ENCODE results near the gene HS1BP3. TPM values are rescaled to one million over a fixed set of nuclear protein-coding genes. Genes with fewer than 3 reads are reported as not detected.

The HS1BP3 gene
- total and polyA plus RNA-seq, 2 donors (not counting 3 experiments of a cell fraction or from before 2014, with no cell fraction given) = 27.4 to 33.1 TPM

GRCh38 chr2:20604401-20604911 is 46.4 kb downstream of the HS1BP3 start:
- no TSS peak for BruUV-seq (replicated peaks)
- no peak for FAIRE-seq
- dilution Hi-C loops (cut with MboI; ENCODE audit: extremely low pct_ligation_motif_present, low sequenced_read_pairs) (no loop called here), intact Hi-C loops (cut with micrococcal nuclease) (no loop called here)
- no peak overlapping the region for H3K27ac ChIP-seq (ENCODE audit: insufficient read depth, low read depth, low read length)
- no peaks in the 10 kb centered on the region for H3K27me3 ChIP-seq (ENCODE audit: control insufficient read depth in 2 of 2, insufficient read depth in 2 of 2, low read length in 2 of 2)
- CTCF ChIA-PET = interaction anchor here (0.7 to 3.0 kb wide), 11 partner anchors 8 to 225 kb away, joined by 3 to 11 read pairs (median 4); no protein-coding TSS in a partner anchor
- no peak overlapping the region for H3K4me2 ChIP-seq (ENCODE audit: insufficient read depth, low read length)
- H3K9me1 ChIP-seq (replicated peaks; ENCODE audit: control insufficient read depth, extremely low read depth, insufficient read depth, low read length) = no peaks in the 10 kb centered on the region
- no peak for DNase-seq (ENCODE audit: low read depth, low spot score)
- no peaks in the 10 kb centered on the region for H3K9me3 ChIP-seq (replicated peaks; ENCODE audit: control insufficient read depth, insufficient read depth, low read length)
- POLR2A ChIA-PET = interaction anchor here (1.1 to 4.5 kb wide), 2 partner anchors 14 to 156 kb away, joined by 3 to 29 read pairs; partner anchors contain the start of gene RHOB
- H3K4me1 ChIP-seq (ENCODE audit: control insufficient read depth, extremely low read depth, insufficient read depth, low read length) = peaks cover 20% of the 10 kb centered on the region
- no peak for TF ChIP-seq FOS (IDR thresholded peaks at IDR 0.05; ENCODE audit: borderline replicate concordance, insufficient read depth, low read length)
- no peak for TF ChIP-seq POLR2A (IDR thresholded peaks at IDR 0.05; ENCODE audit: low read depth, low read length)
- no peak for TF ChIP-seq JUN (IDR thresholded peaks at IDR 0.05; ENCODE audit: borderline replicate concordance, insufficient read depth, insufficient read length, low read depth)
- no peak for TF ChIP-seq MYC (IDR thresholded peaks at IDR 0.05; ENCODE audit: low read depth, low read length)
- no peak for TF ChIP-seq CTCF (IDR thresholded peaks at IDR 0.05; ENCODE audit: extremely low read depth in 1 of 2, insufficient read depth in 1 of 2, low read depth in 1 of 2, low read length in 2 of 2)
- no peak for TF ChIP-seq POLR2AphosphoS5 (IDR thresholded peaks at IDR 0.05; ENCODE audit: insufficient read depth, low read depth, low read length)
- TF ChIP-seq EZH2 (IDR thresholded peaks at IDR 0.05; ENCODE audit: borderline replicate concordance, low read depth, low read length, severe bottlenecking) = no peak
- TF ChIP-seq GATA2 (IDR thresholded peaks at IDR 0.05; ENCODE audit: insufficient read depth, insufficient read length, low read depth, low read length) = no peak
- no peak for TF ChIP-seq MAX (IDR thresholded peaks at IDR 0.05; ENCODE audit: insufficient read depth, insufficient read length)
- H3K36me3 ChIP-seq (ENCODE audit: control insufficient read depth in 2 of 2, extremely low read depth in 1 of 2, insufficient read depth in 2 of 2, low read length in 2 of 2) = no peaks in the 10 kb centered on the region
- H2AFZ ChIP-seq (ENCODE audit: low read depth, low read length) = peak overlapping the region; percentile 7
- no peaks in the 10 kb centered on the region for H4K20me1 ChIP-seq (replicated peaks; ENCODE audit: control insufficient read depth, extremely low read depth, insufficient read depth, low read length)
- no peaks in the 10 kb centered on the region for H3K79me2 ChIP-seq (ENCODE audit: control insufficient read depth, insufficient read depth, low read length)
- H3K9ac ChIP-seq (replicated peaks; ENCODE audit: extremely low read depth, insufficient read depth, low read length) = no peak overlapping the region
- H3K4me3 ChIP-seq (replicated peaks in 1 of 3; ENCODE audit: insufficient read depth in 1 of 3, low read depth in 1 of 3, low read length in 3 of 3) = no peak overlapping the region
